ENCODE measurements around the gene NR6A1. TPM values are rescaled to one million over a fixed set of nuclear protein-coding genes. Genes with fewer than 3 reads are reported as not detected.

Gene NR6A1
- total RNA-seq, 2 experiments from 2014 or later, result 0.74 to 1.1 TPM

GRCh38 chr9:124730772-124731171, 40.3 kb downstream of the NR6A1 start:
- no peak for DNase-seq

GRCh38 chr9:124726886-124727285, 44.2 kb downstream of the NR6A1 start:
- no peak overlapping the region for H3K27ac Mint-ChIP-seq
- H3K4me3 Mint-ChIP-seq, result no peak overlapping the region
- DNase-seq (no peak), ATAC-seq (no peak)
- no peak for TF ChIP-seq CTCF (IDR thresholded peaks at IDR 0.05)
- intact Hi-C loops (cut with micrococcal nuclease), result no loop called here
- H3K9me3 Mint-ChIP-seq, result no peaks in the 10 kb centered on the region
- no peaks in the 10 kb centered on the region for H3K4me1 Mint-ChIP-seq (ENCODE audit: low read depth)
- POLR2A ChIA-PET, result interaction anchor here (1.4 kb wide), 1 partner anchor 8 kb away, joined by 3 read pairs; no protein-coding TSS in a partner anchor
- CTCF ChIA-PET, result interaction anchor here (1.0 to 2.0 kb wide), 7 partner anchors 10 to 190 kb away, joined by 3 to 8 read pairs (median 4); no protein-coding TSS in a partner anchor
- H3K27me3 Mint-ChIP-seq, result peaks cover 12% of the 10 kb centered on the region
- H3K36me3 Mint-ChIP-seq (ENCODE audit: low read depth), result no peaks in the 10 kb centered on the region

More at GRCh38 chr9:124730772-124731171, 40.3 kb downstream of the NR6A1 start:
- Mint-ChIP-seq H3K9me3 (no peaks in the 10 kb centered on the region), H3K27ac (no peak overlapping the region), H3K27me3 (peaks cover 12% of the 10 kb centered on the region), H3K4me3 (no peak overlapping the region), H3K4me1 (ENCODE audit: low read depth) (peaks cover 13% of the 10 kb centered on the region), H3K36me3 (ENCODE audit: low read depth) (no peaks in the 10 kb centered on the region)
- TF ChIP-seq CTCF (IDR thresholded peaks at IDR 0.05), result no peak
- intact Hi-C loops (cut with micrococcal nuclease), result no loop called here
- CTCF ChIA-PET, result interaction anchor here (2.1 kb wide), 1 partner anchor 114 kb away, joined by 6 read pairs; no protein-coding TSS in a partner anchor
- ATAC-seq, result no peak
- POLR2A ChIA-PET, result no interaction called here

GRCh38 chr9:124725068-124725452, 46.1 kb downstream of the NR6A1 start:
- no peak for ATAC-seq
- Mint-ChIP-seq H3K36me3 (ENCODE audit: low read depth) (no peaks in the 10 kb centered on the region), H3K27ac (no peak overlapping the region), H3K4me1 (ENCODE audit: low read depth) (no peaks in the 10 kb centered on the region), H3K9me3 (no peaks in the 10 kb centered on the region), H3K4me3 (no peak overlapping the region), H3K27me3 (peaks cover 15% of the 10 kb centered on the region)
- ChIA-PET CTCF (interaction anchor here (1.4 to 2.4 kb wide), 2 partner anchors 13 to 128 kb away, joined by 7 to 8 read pairs; partner anchors contain the start of gene WDR38), POLR2A (no interaction called here)
- intact Hi-C loops (cut with micrococcal nuclease), result no loop called here
- no peak for DNase-seq
- no peak for TF ChIP-seq CTCF (IDR thresholded peaks at IDR 0.05)

GRCh38 chr9:124724415-124725067, 46.6 kb downstream of the NR6A1 start:
- no peaks in the 10 kb centered on the region for H3K9me3 Mint-ChIP-seq
- no peak overlapping the region for H3K27ac Mint-ChIP-seq
- CTCF ChIA-PET, result interaction anchor here (1.0 to 2.4 kb wide), 3 partner anchors 13 to 128 kb away, joined by 6 to 8 read pairs (median 7); partner anchors contain the start of gene WDR38
- ATAC-seq (no peak), DNase-seq (no peak)
- intact Hi-C loops (cut with micrococcal nuclease), result no loop called here
- no peaks in the 10 kb centered on the region for H3K4me1 Mint-ChIP-seq (ENCODE audit: low read depth)
- no peaks in the 10 kb centered on the region for H3K36me3 Mint-ChIP-seq (ENCODE audit: low read depth)
- H3K27me3 Mint-ChIP-seq, result peaks cover 15% of the 10 kb centered on the region
- no peak overlapping the region for H3K4me3 Mint-ChIP-seq
- TF ChIP-seq CTCF (IDR thresholded peaks at IDR 0.05), result no peak
- POLR2A ChIA-PET, result no interaction called here

GRCh38 chr9:124723352-124723751, 47.8 kb downstream of the NR6A1 start:
- ChIA-PET CTCF (interaction anchor here (1.0 to 3.2 kb wide), 3 partner anchors 12 to 130 kb away, joined by 6 to 13 read pairs (median 7); partner anchors contain the start of gene WDR38), POLR2A (no interaction called here)
- Mint-ChIP-seq H3K27ac (no peak overlapping the region), H3K36me3 (ENCODE audit: low read depth) (no peaks in the 10 kb centered on the region), H3K9me3 (no peaks in the 10 kb centered on the region), H3K27me3 (peaks cover 15% of the 10 kb centered on the region), H3K4me3 (no peak overlapping the region), H3K4me1 (ENCODE audit: low read depth) (no peaks in the 10 kb centered on the region)
- DNase-seq (no peak), ATAC-seq (no peak)
- intact Hi-C loops (cut with micrococcal nuclease), result no loop called here
- no peak for TF ChIP-seq CTCF (IDR thresholded peaks at IDR 0.05)
